Upper lobe of left lung (tissue), 6 donors: Measurements from ENCODE around the gene TNNI2. TPM values are rescaled to one million over a fixed set of nuclear protein-coding genes. Genes with fewer than 3 reads are reported as not detected.

Source experiments
- ATAC-seq, 2 donors: fragments of 200-7000 bp; cut with Tn5 transposase; one replicate each; pipeline ENCODE4 v1.9.1; 2022; ENCODE audit warnings: mild to moderate bottlenecking in 2 of 2, moderate library complexity in 2 of 2; ENCODE audit not compliant: low FRiP score in 2 of 2
- DNase-seq, 2 donors: peaks; one replicate each; pipeline ENCODE4 v3.0.0-alpha.2; 2019 to 2020
- H3K27ac ChIP-seq, 4 donors: fragments of 200-600 bp; sonication (generic); one replicate each; pipeline ENCODE4 v1.5.1; 2016 to 2019
- H3K27me3 ChIP-seq, 4 donors: fragments of 200-600 bp; sonication (generic); one replicate each; pipeline ENCODE4 v1.5.1; 2017 to 2019
- H3K36me3 ChIP-seq, 4 donors: fragments of 200-600 bp; sonication (generic); one replicate each; pipeline ENCODE4 v1.5.1; 2016 to 2019
- H3K4me1 ChIP-seq, 4 donors: fragments of 200-600 bp; sonication (generic); one replicate each; pipeline ENCODE4 v1.5.1; 2018 to 2019
- H3K4me3 ChIP-seq, 4 donors: fragments of 200-600 bp; sonication (generic); one replicate each; pipeline ENCODE4 v1.5.1; 2017 to 2019; ENCODE audit warnings: mild to moderate bottlenecking in 2 of 4, moderate library complexity in 1 of 4
- H3K9me3 ChIP-seq, 4 donors: fragments of 200-600 bp; sonication (generic); one replicate each; pipeline ENCODE4 v1.5.1; 2018 to 2019
- CTCF ChIP-seq, 6 experiments: fragments of 450-650 bp in 4 of 6; fragments of 200-600 bp in 2 of 6; sonication (generic) in 2 of 6; IDR thresholded peaks; one replicate each; pipeline ENCODE4 v1.5.1; 2016 to 2019; ENCODE audit warnings: antibody characterized with exemption in 6 of 6
- EP300 ChIP-seq, 4 donors: sonication (generic); formaldehyde crosslinking; IDR thresholded peaks; one replicate each; pipeline ENCODE4 v1.5.1; 2017; ENCODE audit warnings: antibody characterized with exemption in 4 of 4, control low read depth in 2 of 4
- POLR2A ChIP-seq, 4 donors: fragments of 450-650 bp; IDR thresholded peaks; one replicate each; pipeline ENCODE4 v1.5.1; 2016 to 2017; ENCODE audit warnings: antibody characterized with exemption in 4 of 4, mild to moderate bottlenecking in 2 of 4
- POLR2AphosphoS5 ChIP-seq, 2 donors: sonication (generic); formaldehyde crosslinking; IDR thresholded peaks; one replicate each; pipeline ENCODE4 v1.5.1; 2017; ENCODE audit warnings: antibody characterized with exemption in 2 of 2
- WGBS, 2 donors: methylation state at CpG; one replicate each; pipeline ENCODE4 v1.1.5; 2017 to 2018; 5-methylcytosine and 5-hydroxymethylcytosine counted together
- total RNA-seq, 6 donors: library from RNA; depleted of rRNA in 4 of 6; stranded (reverse); fragments of >200 nt in 4 of 6; gene quantifications; one replicate each; pipeline versions ENCODE4 v1.1.0 to v1.2.1, GENCODE V29; 2016 to 2021
- donor health status: DM: no; HTN: no; CAD: no; lungs with moderate emphysema.
- donor health status: DM: no; HTN: yes; CAD: no; lungs with severe emphysema.

TNNI2 gene
- total RNA-seq, 6 donors from 2014 or later = 7.3 to 28.3 (median 16.7) TPM

DNA sequence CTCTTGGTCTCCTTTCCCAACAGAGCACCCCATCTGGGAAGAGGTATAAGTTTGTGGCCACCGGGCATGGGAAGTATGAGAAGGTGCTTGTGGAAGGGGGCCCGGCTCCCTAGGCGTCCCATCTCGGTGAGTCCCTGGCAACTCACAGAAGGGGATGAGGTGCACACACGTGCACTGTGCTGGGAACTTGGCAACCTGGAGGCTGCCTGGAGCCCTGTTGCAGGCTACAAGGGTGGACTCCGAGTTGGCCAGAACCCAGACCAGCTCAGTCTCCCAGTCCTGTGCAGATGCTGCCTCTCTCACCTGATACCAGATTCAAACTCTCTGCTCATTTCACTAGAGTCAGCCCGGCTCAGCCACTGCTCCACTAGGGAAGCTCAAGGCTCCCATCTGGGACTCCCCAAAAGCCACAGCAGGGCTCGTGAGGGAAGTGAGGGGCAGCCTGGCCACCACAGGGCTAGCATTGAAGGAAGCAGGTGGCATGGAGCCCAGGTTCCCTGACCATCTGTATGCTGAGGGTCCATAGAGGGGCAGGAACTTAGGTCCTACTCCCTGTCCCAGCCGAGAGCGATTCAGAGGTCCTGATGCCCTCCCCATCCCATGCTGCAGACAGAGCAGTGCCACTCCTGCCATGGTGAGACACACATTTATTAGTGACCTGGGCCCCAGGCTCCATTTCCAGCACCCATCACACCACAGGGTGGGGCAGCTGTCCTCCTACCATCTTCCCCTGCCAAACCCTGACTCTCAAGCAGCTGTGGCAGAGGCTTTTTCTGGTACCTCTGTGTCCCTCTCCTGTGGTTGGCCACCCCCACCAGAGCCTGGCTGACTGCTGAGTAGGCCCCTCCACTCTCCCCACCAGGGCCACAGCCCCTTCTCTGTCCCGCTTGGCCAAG is 48.9 kb downstream of the TNNI2 start:
- H3K27me3 ChIP-seq = no peaks in the 10 kb centered on the region
- H3K27ac ChIP-seq = no peak overlapping the region
- no peaks in the 10 kb centered on the region for H3K36me3 ChIP-seq
- H3K9me3 ChIP-seq = no peaks in the 10 kb centered on the region
- TF ChIP-seq POLR2A (IDR thresholded peaks at IDR 0.05) (no peak), EP300 (IDR thresholded peaks at IDR 0.05) (no peak), POLR2AphosphoS5 (IDR thresholded peaks at IDR 0.05) (no peak), CTCF (IDR thresholded peaks at IDR 0.05) (no peak)
- DNase-seq (no peak), ATAC-seq (no peak)
- H3K4me1 ChIP-seq = peaks cover 0 to 4% (median under 1%) of the 10 kb centered on the region in 4 donors
- 80 to 91% methylated on average over 10 to 11 of the region's 11 CpGs for WGBS, 2 donors
- no peak overlapping the region for H3K4me3 ChIP-seq

DNA sequence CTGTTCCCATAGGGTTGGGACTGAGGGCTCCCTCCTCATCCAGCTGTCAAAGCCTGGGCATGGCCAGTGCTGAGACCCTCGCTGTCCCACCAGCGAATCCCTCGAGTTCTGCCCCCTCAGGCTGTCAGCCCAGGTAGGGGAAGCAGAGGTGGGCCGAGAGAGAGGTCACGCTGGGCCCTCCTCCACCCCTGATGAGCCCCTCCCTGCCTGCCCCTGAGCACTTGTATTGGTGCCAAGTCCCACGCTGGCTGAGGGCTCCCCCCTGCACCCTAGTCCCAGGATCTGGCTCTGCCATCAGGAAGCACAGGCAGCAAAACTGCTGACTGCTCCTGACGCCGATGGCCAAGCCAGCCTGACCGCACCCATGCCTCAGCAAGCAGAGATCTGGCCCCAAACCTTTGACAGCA is 49.6 kb downstream of the TNNI2 start:
- Histone ChIP-seq H3K9me3 (no peaks in the 10 kb centered on the region), H3K4me3 (no peak overlapping the region), H3K27ac (no peak overlapping the region), H3K4me1 (peaks cover 0 to 4% (median 0%) of the 10 kb centered on the region in 4 donors), H3K36me3 (no peaks in the 10 kb centered on the region), H3K27me3 (no peaks in the 10 kb centered on the region)
- TF ChIP-seq EP300 (IDR thresholded peaks at IDR 0.05) (no peak), CTCF (IDR thresholded peaks at IDR 0.05) (no peak), POLR2AphosphoS5 (IDR thresholded peaks at IDR 0.05) (no peak), POLR2A (IDR thresholded peaks at IDR 0.05) (no peak)
- DNase-seq (no peak), ATAC-seq (no peak)
- WGBS, 2 donors = 58 to 73% methylated on average over 5 to 6 of the region's 9 CpGs

GRCh38 chr11:1888811-1889210 is 50.0 kb downstream of the TNNI2 start:
- Histone ChIP-seq H3K27me3 (no peaks in the 10 kb centered on the region), H3K4me1 (peaks cover 0 to 4% (median 0%) of the 10 kb centered on the region in 4 donors), H3K27ac (no peak overlapping the region), H3K9me3 (no peaks in the 10 kb centered on the region), H3K36me3 (no peaks in the 10 kb centered on the region), H3K4me3 (no peak overlapping the region)
- ATAC-seq = no peak
- WGBS, 2 donors = 68 to 93% methylated on average over 5 to 6 of the region's 6 CpGs
- no peak for DNase-seq
- TF ChIP-seq POLR2AphosphoS5 (IDR thresholded peaks at IDR 0.05) = no peak
- no peak for TF ChIP-seq POLR2A (IDR thresholded peaks at IDR 0.05)
- TF ChIP-seq EP300 (IDR thresholded peaks at IDR 0.05) = no peak

- Histone ChIP-seq H3K36me3 (no peaks in the 10 kb centered on the region), H3K4me1 (peaks cover 0 to 4% (median 0%) of the 10 kb centered on the region in 4 donors), H3K4me3 (no peak overlapping the region), H3K27ac (no peak overlapping the region), H3K27me3 (no peaks in the 10 kb centered on the region), H3K9me3 (no peaks in the 10 kb centered on the region)
- WGBS, 2 donors = 40 to 70% methylated on average over 1 to 13 of the region's 34 CpGs
- ATAC-seq (peak; percentile 30 to 63), DNase-seq (peak in 1 of 2 donors; percentile 90)
- TF ChIP-seq CTCF (IDR thresholded peaks at IDR 0.05) = no peak
- TF ChIP-seq POLR2A (IDR thresholded peaks at IDR 0.05) = no peak
- no peak for TF ChIP-seq EP300 (IDR thresholded peaks at IDR 0.05)
- TF ChIP-seq POLR2AphosphoS5 (IDR thresholded peaks at IDR 0.05) = no peak
Observed at GRCh38 chr11:1889224-1889930, 50.6 kb downstream of the TNNI2 start.
